IPS-18a (cell line): ENCODE data around the gene AQP1.

Experiments
- H3K27ac ChIP-seq: one replicate; pipeline ENCODE4 v1.5.1; 2013; ENCODE audit warnings: low read length
- H3K27me3 ChIP-seq: one replicate; pipeline ENCODE4 v1.6.1; 2013; ENCODE audit warnings: mild to moderate bottlenecking, low read length; ENCODE audit not compliant: control insufficient read depth, insufficient read depth
- H3K36me3 ChIP-seq: one replicate; pipeline ENCODE4 v1.6.1; 2013; ENCODE audit warnings: low read depth, low read length; ENCODE audit not compliant: control insufficient read depth
- H3K4me1 ChIP-seq: one replicate; pipeline ENCODE4 v1.6.1; 2013; ENCODE audit warnings: low read depth, low read length; ENCODE audit not compliant: control insufficient read depth
- H3K4me3 ChIP-seq: one replicate; pipeline ENCODE4 v1.5.1; 2013; ENCODE audit warnings: low read length
- H3K9ac ChIP-seq: one replicate; pipeline ENCODE4 v1.6.1; 2013; ENCODE audit warnings: mild to moderate bottlenecking, low read length, moderate library complexity
- H3K9me3 ChIP-seq: one replicate; pipeline ENCODE4 v1.6.1; 2013; ENCODE audit warnings: low read depth, low read length; ENCODE audit not compliant: control insufficient read depth

The AQP1 gene

GRCh38 chr7:30925117-30925516, 13.5 kb downstream of the AQP1 start:
- Histone ChIP-seq H3K27me3 (no peaks in the 10 kb centered on the region), H3K4me1 (no peaks in the 10 kb centered on the region), H3K4me3 (no peak overlapping the region), H3K9me3 (no peaks in the 10 kb centered on the region), H3K36me3 (no peaks in the 10 kb centered on the region), H3K9ac (no peak overlapping the region), H3K27ac (no peak overlapping the region)

GRCh38 chr7:30925913-30926312, 14.3 kb downstream of the AQP1 start:
- H3K4me3 ChIP-seq: no peak overlapping the region
- no peaks in the 10 kb centered on the region for H3K9me3 ChIP-seq
- H3K27me3 ChIP-seq: no peaks in the 10 kb centered on the region
- H3K9ac ChIP-seq: no peak overlapping the region
- no peaks in the 10 kb centered on the region for H3K36me3 ChIP-seq
- H3K27ac ChIP-seq: no peak overlapping the region
- no peaks in the 10 kb centered on the region for H3K4me1 ChIP-seq

- Histone ChIP-seq H3K4me1 (no peaks in the 10 kb centered on the region), H3K27ac (no peak overlapping the region)
These were observed 14.7 kb downstream of the AQP1 start for GRCh38 chr7:30926313-30926712.

GRCh38 chr7:30927040-30927439, 15.4 kb downstream of the AQP1 start:
- Histone ChIP-seq H3K27me3 (no peaks in the 10 kb centered on the region), H3K9ac (no peak overlapping the region), H3K4me1 (no peaks in the 10 kb centered on the region), H3K4me3 (no peak overlapping the region), H3K27ac (no peak overlapping the region), H3K36me3 (no peaks in the 10 kb centered on the region), H3K9me3 (no peaks in the 10 kb centered on the region)

More at GRCh38 chr7:30926313-30926712, 14.7 kb downstream of the AQP1 start:
- H3K9me3 ChIP-seq: no peaks in the 10 kb centered on the region
- no peaks in the 10 kb centered on the region for H3K27me3 ChIP-seq
- H3K9ac ChIP-seq: no peak overlapping the region
- H3K36me3 ChIP-seq: no peaks in the 10 kb centered on the region
- H3K4me3 ChIP-seq: no peak overlapping the region

DNA sequence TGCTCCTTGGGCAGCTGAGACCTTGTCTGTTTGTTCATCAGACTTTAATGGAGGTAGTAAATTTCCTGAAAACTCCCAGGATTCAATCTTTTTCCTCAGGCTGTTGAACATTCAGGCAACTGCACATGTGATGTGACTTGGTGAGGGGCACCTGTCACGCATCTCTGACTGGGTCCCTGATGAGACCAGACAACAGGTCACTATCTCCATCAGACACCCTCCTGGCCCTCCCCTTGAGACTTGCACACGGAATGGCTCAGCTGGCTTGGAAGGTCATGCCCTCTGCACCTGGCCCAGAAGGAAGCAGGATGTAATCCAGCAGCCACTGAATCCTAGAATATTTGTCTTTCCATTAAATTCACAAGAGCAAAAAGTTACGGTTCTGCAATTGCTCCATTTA, 15.9 kb downstream of the AQP1 start:
- Histone ChIP-seq H3K4me1 (no peaks in the 10 kb centered on the region), H3K9ac (no peak overlapping the region), H3K36me3 (no peaks in the 10 kb centered on the region), H3K27ac (no peak overlapping the region), H3K9me3 (no peaks in the 10 kb centered on the region), H3K27me3 (no peaks in the 10 kb centered on the region), H3K4me3 (no peak overlapping the region)

DNA sequence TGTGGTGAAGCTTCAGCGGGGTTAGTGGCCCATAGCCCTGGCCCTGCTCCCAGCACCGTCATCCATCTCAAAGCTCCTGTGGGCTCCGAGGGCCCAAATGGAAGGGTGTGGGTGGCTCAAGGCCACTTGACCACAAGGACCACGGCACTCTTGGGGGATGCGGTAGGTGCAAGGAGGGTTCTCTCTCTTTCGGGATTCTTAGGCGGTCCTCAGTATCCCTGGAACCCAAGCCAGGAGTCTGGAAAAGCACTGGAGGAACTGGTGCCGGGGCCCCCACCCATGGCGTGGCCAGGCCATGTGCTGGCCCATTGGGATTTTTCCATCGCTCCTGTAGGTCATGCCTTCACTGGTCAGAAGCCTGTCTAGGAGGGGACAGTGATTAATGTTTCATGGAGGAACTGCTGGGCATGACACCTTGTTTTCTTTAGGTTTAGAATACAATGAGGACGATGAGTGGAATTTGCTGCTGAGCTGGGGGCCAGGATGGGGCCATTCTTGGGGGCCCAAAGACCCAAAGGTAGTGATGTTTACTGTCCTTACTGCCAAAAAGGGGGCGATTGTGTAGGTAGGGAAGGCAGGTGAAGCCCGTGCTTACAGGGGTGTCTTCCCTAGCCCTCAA, 16.7 kb downstream of the AQP1 start:
- peaks cover 5% of the 10 kb centered on the region for H3K27me3 ChIP-seq
- H3K9me3 ChIP-seq: no peaks in the 10 kb centered on the region
- H3K9ac ChIP-seq: no peak overlapping the region
- H3K4me1 ChIP-seq: peaks cover 1% of the 10 kb centered on the region
- H3K36me3 ChIP-seq: no peaks in the 10 kb centered on the region
- no peak overlapping the region for H3K27ac ChIP-seq
- no peak overlapping the region for H3K4me3 ChIP-seq

DNA sequence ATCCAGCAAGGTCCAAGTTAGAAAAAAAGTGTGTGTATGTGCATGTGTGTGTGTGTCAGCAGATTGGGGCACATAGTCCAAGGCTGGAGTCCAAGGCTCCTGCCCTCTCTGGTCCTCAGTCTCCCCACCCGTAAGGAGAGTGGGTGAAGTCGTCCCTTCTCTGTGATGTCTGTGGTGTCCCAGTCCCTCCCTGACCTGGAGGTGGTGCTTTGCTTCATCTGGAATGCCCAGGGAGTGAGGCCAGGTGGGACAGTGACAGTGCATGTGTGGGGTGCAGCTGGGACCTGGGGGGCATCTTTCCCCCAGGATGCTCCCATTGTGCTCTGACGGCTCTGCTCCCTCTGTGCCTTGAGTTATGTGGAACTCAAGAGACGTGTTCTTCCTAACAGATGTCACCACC, 18.0 kb downstream of the AQP1 start:
- H3K9ac ChIP-seq: no peak overlapping the region
- no peak overlapping the region for H3K27ac ChIP-seq

GRCh38 chr7:30930621-30931020, 19.0 kb downstream of the AQP1 start:
- Histone ChIP-seq H3K36me3 (no peaks in the 10 kb centered on the region), H3K9me3 (no peaks in the 10 kb centered on the region), H3K27ac (no peak overlapping the region), H3K4me1 (peaks cover 9% of the 10 kb centered on the region), H3K27me3 (peaks cover 10% of the 10 kb centered on the region), H3K4me3 (no peak overlapping the region), H3K9ac (no peak overlapping the region)

More for the DNA sequence above, 18.0 kb downstream of the AQP1 start:
- no peak overlapping the region for H3K4me3 ChIP-seq
- no peaks in the 10 kb centered on the region for H3K36me3 ChIP-seq
- H3K27me3 ChIP-seq: peaks cover 8% of the 10 kb centered on the region
- no peaks in the 10 kb centered on the region for H3K9me3 ChIP-seq
- H3K4me1 ChIP-seq: peaks cover 9% of the 10 kb centered on the region

DNA sequence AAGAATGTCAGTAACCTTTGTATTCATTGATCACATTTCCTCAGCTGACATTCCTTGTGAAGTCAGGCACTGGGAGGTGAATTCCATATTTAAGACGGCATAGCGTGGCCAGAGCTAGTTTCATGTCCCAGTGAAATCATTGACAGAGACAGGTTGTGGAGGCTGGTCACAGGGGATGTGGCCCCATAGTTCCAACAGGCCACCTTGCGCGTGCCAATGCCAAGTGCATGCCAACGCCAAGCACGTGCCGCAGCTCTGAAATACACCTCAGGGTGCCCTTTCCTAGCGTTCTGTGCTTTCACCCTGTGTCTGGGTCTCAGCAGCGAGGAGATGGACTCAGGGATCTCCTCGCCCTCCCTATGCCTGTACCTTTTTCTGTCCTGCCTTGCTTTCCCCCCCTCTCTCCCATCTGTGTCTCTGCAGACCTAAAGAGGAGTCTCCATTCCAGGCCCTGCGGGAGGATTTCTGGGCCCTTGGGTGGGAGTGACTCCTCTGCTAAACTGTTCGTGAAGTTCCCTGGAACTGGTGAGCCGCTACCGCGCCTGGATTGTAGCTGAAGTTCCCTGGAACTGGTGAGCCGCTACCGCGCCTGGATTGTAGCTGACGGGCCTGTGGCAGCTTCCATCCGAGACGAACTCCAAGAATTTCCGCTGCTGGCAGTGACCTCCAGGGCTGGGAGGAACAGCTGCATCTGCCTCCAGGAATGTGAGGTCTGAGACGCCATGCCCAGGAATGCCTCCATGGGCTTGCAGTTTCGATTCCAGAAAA, 19.7 kb downstream of the AQP1 start:
- H3K4me3 ChIP-seq: no peak overlapping the region
- H3K27ac ChIP-seq: no peak overlapping the region
- H3K9me3 ChIP-seq: no peaks in the 10 kb centered on the region
- H3K4me1 ChIP-seq: peaks cover 9% of the 10 kb centered on the region
- H3K36me3 ChIP-seq: no peaks in the 10 kb centered on the region
- no peak overlapping the region for H3K9ac ChIP-seq
- peaks cover 10% of the 10 kb centered on the region for H3K27me3 ChIP-seq

- H3K4me3 ChIP-seq: no peak overlapping the region
- no peak overlapping the region for H3K9ac ChIP-seq
- no peak overlapping the region for H3K27ac ChIP-seq
These were observed 20.4 kb downstream of the AQP1 start for GRCh38 chr7:30931929-30932540.

GRCh38 chr7:30932562-30932961, 20.9 kb downstream of the AQP1 start:
- Histone ChIP-seq H3K27me3 (peaks cover 10% of the 10 kb centered on the region), H3K4me3 (no peak overlapping the region), H3K27ac (no peak overlapping the region), H3K9me3 (no peaks in the 10 kb centered on the region), H3K9ac (no peak overlapping the region), H3K36me3 (no peaks in the 10 kb centered on the region), H3K4me1 (peaks cover 9% of the 10 kb centered on the region)

More at GRCh38 chr7:30931929-30932540, 20.4 kb downstream of the AQP1 start:
- H3K4me1 ChIP-seq: peaks cover 9% of the 10 kb centered on the region
- no peaks in the 10 kb centered on the region for H3K36me3 ChIP-seq
- no peaks in the 10 kb centered on the region for H3K9me3 ChIP-seq
- peaks cover 10% of the 10 kb centered on the region for H3K27me3 ChIP-seq
